ENCODE data around the gene NFKBIE. TPM values are rescaled to one million over a fixed set of nuclear protein-coding genes. Genes with fewer than 3 reads are reported as not detected.

NFKBIE gene
- total and polyA plus RNA-seq, 2 donors (not counting 1 experiment from before 2014, with no cell fraction given) = 46.5 to 90.0 TPM

GRCh38 chr6:44249082-44249748 is 16.1 kb downstream of the NFKBIE start:
- DNase-seq (no peak), ATAC-seq (ENCODE audit: low read depth) (no peak)
- H3K9ac ChIP-seq (ENCODE audit: low read length) = no peak overlapping the region
- H4K20me1 ChIP-seq (ENCODE audit: control insufficient read depth, insufficient read depth, low read length, poor library complexity, severe bottlenecking) = peaks cover 67% of the 10 kb centered on the region
- H3K27me3 ChIP-seq (replicated peaks in 1 of 4; ENCODE audit: control extremely low read depth in 1 of 4, control insufficient read depth in 3 of 4, insufficient read depth in 4 of 4, low read length in 3 of 4) = no peaks in the 10 kb centered on the region
- intact Hi-C loops (cut with micrococcal nuclease) = loop anchor here (5.0 kb wide), 1 partner anchor 122 kb away; the partner anchor contains the start of genes MRPL14 and TMEM63B
- Mint-ChIP-seq H3K27ac (peak overlapping the region; percentile 95), H3K27me3 (no peaks in the 10 kb centered on the region), H3K9me3 (ENCODE audit: insufficient read depth) (no peaks in the 10 kb centered on the region), H3K4me3 (peak overlapping the region; percentile 96), H3K4me1 (peaks cover 61% of the 10 kb centered on the region)
- peaks cover 12 to 36% of the 10 kb centered on the region in 2 donors for H3K4me1 ChIP-seq (ENCODE audit: control insufficient read depth in 2 of 2, insufficient read depth in 2 of 2, low read length in 2 of 2)
- H2AFZ ChIP-seq (ENCODE audit: insufficient read depth, low read depth, low read length, poor library complexity, severe bottlenecking) = no peak overlapping the region
- H3K27ac ChIP-seq (ENCODE audit: low read length in 2 of 2) = no peak overlapping the region
- peaks cover 40% of the 10 kb centered on the region for H3K79me2 ChIP-seq (ENCODE audit: control insufficient read depth, insufficient read depth, low read length)
- 79% methylated on average over 6 of the region's 9 CpGs for WGBS (ENCODE audit: insufficient coverage)
- H3K36me3 ChIP-seq (replicated peaks in 1 of 2; ENCODE audit: control extremely low read depth in 1 of 2, control insufficient read depth in 1 of 2, extremely low read depth in 1 of 2, insufficient read depth in 2 of 2, low read length in 1 of 2) = peaks cover 9 to 62% of the 10 kb centered on the region in 2 experiments
- CTCF ChIA-PET = interaction anchor here (1.1 to 2.5 kb wide), 2 partner anchors 13 to 77 kb away, joined by 3 to 11 read pairs; no protein-coding TSS in a partner anchor
- peak overlapping the region in 1 of 5 experiments; percentile 5 for H3K4me3 ChIP-seq (ENCODE audit: control extremely low read depth in 1 of 5, extremely low read depth in 1 of 5, insufficient read depth in 1 of 5, low read depth in 2 of 5, low read length in 4 of 5)
- peak overlapping the region; percentile 97 for H3K4me2 ChIP-seq (replicated peaks; ENCODE audit: low read depth, low read length, poor library complexity, severe bottlenecking)
- no peak for TF ChIP-seq CTCF (IDR thresholded peaks at IDR 0.05)
- no peak for TF ChIP-seq EZH2 (IDR thresholded peaks at IDR 0.05; ENCODE audit: borderline replicate concordance, insufficient read depth, low read depth, low read length, poor library complexity, severe bottlenecking)
- POLR2A ChIA-PET = interaction anchor here (0.6 to 5.2 kb wide), 2 partner anchors 14 to 28 kb away, joined by 4 to 105 read pairs; partner anchors contain the start of gene NFKBIE
- H3K9me3 ChIP-seq (ENCODE audit: control extremely low read depth in 1 of 3, control insufficient read depth in 2 of 3, insufficient read depth in 1 of 3, low read length in 2 of 3) = no peaks in the 10 kb centered on the region

- peaks cover 61% of the 10 kb centered on the region for H4K20me1 ChIP-seq (ENCODE audit: control insufficient read depth, insufficient read depth, low read length, poor library complexity, severe bottlenecking)
- H3K79me2 ChIP-seq (ENCODE audit: control insufficient read depth, insufficient read depth, low read length) = peaks cover 40% of the 10 kb centered on the region
- Mint-ChIP-seq H3K27me3 (no peaks in the 10 kb centered on the region), H3K4me3 (peak overlapping the region; percentile 96), H3K9me3 (ENCODE audit: insufficient read depth) (no peaks in the 10 kb centered on the region), H3K4me1 (peaks cover 56% of the 10 kb centered on the region), H3K27ac (peak overlapping the region; percentile 95)
- H2AFZ ChIP-seq (ENCODE audit: insufficient read depth, low read depth, low read length, poor library complexity, severe bottlenecking) = no peak overlapping the region
- TF ChIP-seq EZH2 (IDR thresholded peaks at IDR 0.05; ENCODE audit: borderline replicate concordance, insufficient read depth, low read depth, low read length, poor library complexity, severe bottlenecking) (no peak), CTCF (IDR thresholded peaks at IDR 0.05) (no peak)
- peak overlapping the region; percentile 99 for H3K9ac ChIP-seq (ENCODE audit: low read length)
- intact Hi-C loops (cut with micrococcal nuclease) = loop anchor here (5.0 kb wide), 1 partner anchor 121 kb away; the partner anchor contains the start of genes MRPL14 and TMEM63B
- H3K4me3 ChIP-seq (ENCODE audit: control extremely low read depth in 1 of 5, extremely low read depth in 1 of 5, insufficient read depth in 1 of 5, low read depth in 2 of 5, low read length in 4 of 5) = peak overlapping the region in 4 of 5 experiments; percentile 86 to 100 (median 99)
- H3K36me3 ChIP-seq (replicated peaks in 1 of 2; ENCODE audit: control extremely low read depth in 1 of 2, control insufficient read depth in 1 of 2, extremely low read depth in 1 of 2, insufficient read depth in 2 of 2, low read length in 1 of 2) = peaks cover 9 to 56% of the 10 kb centered on the region in 2 experiments
- POLR2A ChIA-PET = interaction anchor here (1.0 to 5.2 kb wide), 2 partner anchors 12 to 14 kb away, joined by 3 to 105 read pairs; partner anchors contain the start of gene NFKBIE
- H3K4me2 ChIP-seq (replicated peaks; ENCODE audit: low read depth, low read length, poor library complexity, severe bottlenecking) = peak overlapping the region; percentile 97
- WGBS (ENCODE audit: insufficient coverage) = no CpG with 5 or more reads among the region's 1 CpG
- ATAC-seq (ENCODE audit: low read depth) (no peak), DNase-seq (no peak)
- H3K4me1 ChIP-seq (ENCODE audit: control insufficient read depth in 2 of 2, insufficient read depth in 2 of 2, low read length in 2 of 2) = peaks cover 12 to 32% of the 10 kb centered on the region in 2 donors
- H3K9me3 ChIP-seq (ENCODE audit: control extremely low read depth in 1 of 3, control insufficient read depth in 2 of 3, insufficient read depth in 1 of 3, low read length in 2 of 3) = no peaks in the 10 kb centered on the region
- H3K27ac ChIP-seq (ENCODE audit: low read length in 2 of 2) = peak overlapping the region; percentile 93 to 99
- CTCF ChIA-PET = interaction anchor here (0.9 to 7.6 kb wide), 5 partner anchors 7 to 76 kb away, joined by 3 to 68 read pairs (median 3); partner anchors contain the start of genes AARS2 and SLC35B2
- H3K27me3 ChIP-seq (replicated peaks in 1 of 4; ENCODE audit: control extremely low read depth in 1 of 4, control insufficient read depth in 3 of 4, insufficient read depth in 4 of 4, low read length in 3 of 4) = no peaks in the 10 kb centered on the region
These were observed 16.8 kb downstream of the NFKBIE start for GRCh38 chr6:44248579-44248978.
